ENCODE measurements around the gene FGA. TPM values are rescaled to one million over a fixed set of nuclear protein-coding genes. Genes with fewer than 3 reads are reported as not detected.

Gene FGA
- total and polyA plus RNA-seq, 2 of the 8 experiments (the other 6 are each of a cell fraction or from before 2014, with no cell fraction given): not detected

GRCh38 chr4:154585369-154586018, 5.0 kb downstream of the FGA start:
- Histone ChIP-seq H4K91ac (replicated peaks; ENCODE audit: insufficient read length, low read length) (no peak overlapping the region), H4K5ac (ENCODE audit: insufficient read length, low read depth, low read length) (no peak overlapping the region), H2BK120ac (replicated peaks; ENCODE audit: low read depth, low read length) (no peak overlapping the region), H2BK12ac (ENCODE audit: low read depth, low read length) (no peak overlapping the region), H3K27me3 (replicated peaks in 1 of 4; ENCODE audit: control insufficient read depth in 3 of 4, extremely low read depth in 1 of 4, insufficient read depth in 3 of 4, low read length in 3 of 4) (no peaks in the 10 kb centered on the region), H2AFZ (ENCODE audit: low read length) (no peak overlapping the region), H3K14ac (ENCODE audit: insufficient read length) (no peak overlapping the region), H3K4me2 (ENCODE audit: insufficient read depth in 1 of 2, low read depth in 2 of 2, low read length in 2 of 2) (no peak overlapping the region), H3K79me1 (ENCODE audit: low read depth, low read length) (no peaks in the 10 kb centered on the region), H4K8ac (ENCODE audit: extremely low read depth, insufficient read depth, low read length) (no peak overlapping the region; the same call in 1 of the 2 replicates), H3K27ac (ENCODE audit: low read depth, low read length) (no peak overlapping the region), H3K18ac (ENCODE audit: extremely low read depth, low read length) (no peak overlapping the region), H3K23ac (ENCODE audit: insufficient read length) (no peak overlapping the region), H3K56ac (replicated peaks; ENCODE audit: insufficient read length, low read depth, low read length) (no peak overlapping the region), H2AK5ac (ENCODE audit: low read depth, low read length) (no peak overlapping the region), H3K9me3 (ENCODE audit: insufficient read depth in 2 of 2, low read depth in 1 of 2, low read length in 1 of 2) (no peaks in the 10 kb centered on the region), H3K4me1 (replicated peaks in 1 of 4; ENCODE audit: control insufficient read depth in 3 of 4, insufficient read depth in 4 of 4, low read length in 3 of 4) (no peaks in the 10 kb centered on the region), H4K20me1 (replicated peaks in 1 of 2; ENCODE audit: control insufficient read depth in 1 of 2, insufficient read depth in 2 of 2, low read length in 2 of 2) (no peaks in the 10 kb centered on the region), H3K36me3 (ENCODE audit: control insufficient read depth in 2 of 4, insufficient read depth in 4 of 4, low read length in 3 of 4) (no peaks in the 10 kb centered on the region), H2BK5ac (ENCODE audit: low read depth, low read length) (no peak overlapping the region), H3K4me3 (ENCODE audit: extremely low read depth in 1 of 4, insufficient read depth in 2 of 4, low read depth in 3 of 4, low read length in 4 of 4) (no peak overlapping the region), H3K79me2 (ENCODE audit: control insufficient read depth in 1 of 2, insufficient read depth in 2 of 2, low read length in 2 of 2) (no peaks in the 10 kb centered on the region), H3K23me2 (ENCODE audit: low read depth, low read length) (no peaks in the 10 kb centered on the region), H3K9ac (replicated peaks in 1 of 4; ENCODE audit: extremely low read depth in 1 of 4, low read depth in 3 of 4, low read length in 3 of 4) (no peak overlapping the region), H3K4ac (replicated peaks; ENCODE audit: insufficient read length, low read depth, low read length) (no peak overlapping the region), H2BK20ac (ENCODE audit: low read length) (no peak overlapping the region), H2BK15ac (ENCODE audit: low read length) (no peak overlapping the region)
- no peak for FAIRE-seq
- no peak for DNase-seq (ENCODE audit: low read depth in 1 of 2, low spot score in 2 of 2)
- CTCF ChIA-PET (ENCODE audit: partially characterized antibody): interaction anchor here (1.0 to 3.2 kb wide), 10 partner anchors 10 to 325 kb away, joined by 3 to 12 read pairs (median 4); partner anchors contain the start of gene FGG
- POLR2A ChIA-PET (ENCODE audit: partially characterized antibody): no interaction called here
- WGBS, 2 experiments (ENCODE audit: extremely low coverage in 1 of 2, insufficient coverage in 1 of 2, insufficient read length in 1 of 2, insufficient replicate concordance in 2 of 2, low coverage in 1 of 2, low lambda C conversion rate in 2 of 2, missing lambda C conversion rate in 1 of 2): 90% methylated on average over 10 of the region's 10 CpGs; no CpG with 5 or more reads in 1 of the 2 experiments
- no peak for TF ChIP-seq GABPA (IDR thresholded peaks at IDR 0.05; ENCODE audit: borderline replicate concordance, insufficient read depth, low read length)
- TF ChIP-seq EP300 (IDR thresholded peaks at IDR 0.05; ENCODE audit: borderline replicate concordance in 1 of 2, low read depth in 2 of 2, low read length in 2 of 2): no peak
- TF ChIP-seq RAD21 (IDR thresholded peaks at IDR 0.05 in 1 of 2, conservative IDR thresholded peaks at IDR 0.05 in 1 of 2; ENCODE audit: low read depth in 2 of 2, low read length in 2 of 2): no peak
- TF ChIP-seq CHD2 (IDR thresholded peaks at IDR 0.05; ENCODE audit: low read length): no peak
- TF ChIP-seq CTCF (IDR thresholded peaks at IDR 0.05; ENCODE audit: control extremely low read depth in 1 of 3, insufficient read depth in 1 of 3, low read depth in 1 of 3, low read length in 3 of 3): no peak
- no peak for TF ChIP-seq TCF12 (IDR thresholded peaks at IDR 0.05; ENCODE audit: low read depth, low read length)
- no peak for TF ChIP-seq BRCA1 (IDR thresholded peaks at IDR 0.05; ENCODE audit: low read depth, low read length)
- no peak for TF ChIP-seq JUN (IDR thresholded peaks at IDR 0.05; ENCODE audit: low read depth, low read length)
- TF ChIP-seq TEAD4 (IDR thresholded peaks at IDR 0.05; ENCODE audit: low read depth, low read length): no peak
- no peak for TF ChIP-seq KDM5A (IDR thresholded peaks at IDR 0.05; ENCODE audit: low read length)
- TF ChIP-seq ASH2L (IDR thresholded peaks at IDR 0.05; ENCODE audit: low read length): no peak

Measured in H1 (cell line).